Body of pancreas (tissue), 4 donors: ENCODE results near the gene MPDU1.

Source experiments
- CTCF ChIP-seq, 7 experiments: fragments of 450-650 bp in 4 of 7; fragments of 200-600 bp in 3 of 7; sonication (generic) in 3 of 7; IDR thresholded peaks; one replicate each; pipeline ENCODE4 v1.5.1; 2016 to 2019; ENCODE audit warnings: antibody characterized with exemption in 7 of 7
- POLR2A ChIP-seq, 3 donors: fragments of 450-650 bp; IDR thresholded peaks; one replicate each; pipeline ENCODE4 v1.6.1; 2016; ENCODE audit warnings: antibody characterized with exemption in 3 of 3, mild to moderate bottlenecking in 2 of 3

GRCh38 chr17:7562208-7562605 lies 21.4 kb upstream of the MPDU1 start:
- no peak for TF ChIP-seq CTCF (IDR thresholded peaks at IDR 0.05)
- no peak for TF ChIP-seq POLR2A (IDR thresholded peaks at IDR 0.05)
